RKO (cell line): ENCODE results near the gene CDC42EP3.

Experiments
- DNase-seq: peaks from one replicate; pipeline ENCODE4 v3.0.0-alpha.2; 2016; ENCODE audit warnings: low spot score

The CDC42EP3 gene, protein sequence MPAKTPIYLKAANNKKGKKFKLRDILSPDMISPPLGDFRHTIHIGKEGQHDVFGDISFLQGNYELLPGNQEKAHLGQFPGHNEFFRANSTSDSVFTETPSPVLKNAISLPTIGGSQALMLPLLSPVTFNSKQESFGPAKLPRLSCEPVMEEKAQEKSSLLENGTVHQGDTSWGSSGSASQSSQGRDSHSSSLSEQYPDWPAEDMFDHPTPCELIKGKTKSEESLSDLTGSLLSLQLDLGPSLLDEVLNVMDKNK

DNA sequence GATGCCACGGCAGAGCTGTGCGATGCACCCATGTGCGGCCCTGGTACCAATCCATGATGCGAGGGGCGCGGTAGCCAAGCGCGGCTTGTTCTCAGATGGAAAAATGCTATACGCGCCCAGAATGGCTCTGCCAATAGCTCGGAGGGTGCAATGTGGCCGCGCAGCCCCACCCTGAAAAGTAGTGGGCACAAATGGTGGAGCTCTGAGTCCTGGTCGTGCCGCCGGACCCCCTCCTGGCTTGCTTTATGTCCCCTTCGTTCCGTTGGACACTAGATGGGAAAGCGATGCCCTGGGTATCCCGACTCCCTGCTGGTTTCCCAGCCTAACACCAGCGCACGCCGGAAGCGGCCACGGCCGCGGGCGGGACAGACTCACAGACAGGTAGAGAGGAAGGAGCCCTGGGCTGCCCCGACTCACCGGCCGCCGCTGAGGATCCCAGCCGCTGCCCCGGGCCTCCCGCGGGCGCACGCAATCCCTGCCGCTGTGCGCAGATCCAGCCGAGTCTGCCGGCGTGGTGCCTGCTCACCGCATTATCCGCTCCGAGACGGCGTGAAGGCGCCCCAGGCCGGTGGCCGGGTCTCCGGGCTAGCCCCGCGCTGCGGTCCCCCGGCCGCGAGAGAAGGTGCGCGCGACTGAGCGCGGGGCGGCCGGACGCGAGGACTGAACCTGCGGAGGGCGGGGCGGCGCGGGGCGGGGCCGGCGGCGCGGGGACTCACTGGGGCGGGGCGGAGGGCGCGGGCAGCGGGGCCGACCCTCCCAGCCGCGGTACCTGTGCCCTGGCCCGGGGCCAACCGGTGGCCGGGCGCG lies at the start of gene CDC42EP3:
TSS of gene CDC42EP3 (minus strand) at position 634 of the 807 bp plus-strand sequence. CDS start 25,055 bp downstream, outside the sequence.
- no peak for DNase-seq

DNA sequence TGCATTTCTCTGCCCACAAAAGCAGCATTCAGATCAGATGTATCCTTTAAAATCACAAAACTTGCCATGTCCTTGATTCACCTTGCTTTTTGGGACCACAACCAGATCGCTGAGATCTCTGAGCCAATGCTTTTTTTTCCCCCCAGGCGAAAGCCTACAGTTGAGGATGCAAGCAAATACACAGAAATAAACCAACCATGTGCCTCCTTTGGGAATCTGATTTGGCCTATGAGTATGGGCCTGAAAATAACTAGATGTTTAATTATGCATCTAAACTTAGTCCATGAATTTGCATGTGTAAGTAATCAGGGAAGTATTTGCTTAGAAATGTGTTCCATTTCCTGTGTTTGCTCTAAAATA lies 49.7 kb upstream of the CDC42EP3 start:
- no peak for DNase-seq

DNA sequence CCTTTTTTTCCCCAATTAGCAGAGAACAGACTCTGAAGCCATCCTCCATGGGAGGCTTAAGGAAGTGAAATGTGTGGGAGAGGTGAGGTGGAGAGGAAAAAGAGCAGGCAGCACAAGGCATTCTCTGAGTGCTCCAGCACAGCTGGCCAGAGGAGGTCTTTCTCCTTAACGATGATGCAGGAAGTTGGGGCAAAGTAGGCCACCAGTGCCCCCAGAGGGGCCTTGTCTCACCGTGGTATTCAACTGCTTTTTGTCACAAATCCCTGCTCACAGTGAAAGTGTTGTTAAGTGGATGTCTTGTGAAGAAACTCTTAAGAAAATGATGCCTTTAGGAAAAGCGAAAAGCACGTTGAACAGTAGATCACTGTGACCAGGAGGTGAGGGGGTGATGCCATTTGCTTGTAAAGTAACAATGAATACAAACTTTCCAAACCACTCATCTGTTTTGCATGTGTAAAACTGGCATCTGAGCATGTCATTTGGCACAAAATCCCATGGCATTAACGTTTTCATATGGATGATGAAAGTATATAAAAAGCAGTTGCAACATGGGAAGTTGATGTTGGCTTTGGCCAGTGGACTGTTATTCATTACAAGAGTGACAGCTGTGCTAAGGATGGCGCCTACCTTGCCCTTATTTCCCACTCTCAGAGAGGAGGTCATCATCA lies 49.2 kb upstream of the CDC42EP3 start:
- no peak for DNase-seq

DNA sequence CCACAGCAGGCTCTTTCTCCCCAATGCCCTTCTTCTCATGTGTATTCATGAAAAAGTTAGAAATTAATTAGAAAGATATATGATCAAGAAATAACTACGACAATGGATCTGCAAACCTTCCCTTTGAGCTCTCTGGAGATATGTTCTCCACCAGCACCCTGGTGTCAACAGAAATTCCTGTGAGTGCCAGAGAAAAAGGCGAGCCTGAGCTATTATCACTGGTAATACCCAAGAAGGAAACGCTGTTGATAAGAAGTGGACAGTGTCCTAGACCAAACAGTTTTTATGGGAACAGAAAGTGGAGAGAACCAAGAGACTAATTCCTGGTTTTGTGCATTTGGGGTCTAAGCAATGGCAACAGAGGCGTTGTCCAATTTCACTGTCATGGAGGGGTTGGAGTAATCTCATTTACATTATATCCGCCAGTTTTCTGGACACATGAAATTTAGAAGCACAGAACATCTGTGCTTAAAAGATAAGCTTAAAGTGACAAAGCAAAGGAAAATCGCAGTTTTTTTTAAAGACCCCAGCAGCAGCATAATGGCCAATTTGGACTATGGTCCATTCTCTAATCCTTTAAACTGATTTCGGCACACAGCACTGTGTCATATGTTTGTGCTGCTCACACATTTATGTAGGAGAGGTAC lies 47.2 kb upstream of the CDC42EP3 start:
- DNase-seq: no peak

DNA sequence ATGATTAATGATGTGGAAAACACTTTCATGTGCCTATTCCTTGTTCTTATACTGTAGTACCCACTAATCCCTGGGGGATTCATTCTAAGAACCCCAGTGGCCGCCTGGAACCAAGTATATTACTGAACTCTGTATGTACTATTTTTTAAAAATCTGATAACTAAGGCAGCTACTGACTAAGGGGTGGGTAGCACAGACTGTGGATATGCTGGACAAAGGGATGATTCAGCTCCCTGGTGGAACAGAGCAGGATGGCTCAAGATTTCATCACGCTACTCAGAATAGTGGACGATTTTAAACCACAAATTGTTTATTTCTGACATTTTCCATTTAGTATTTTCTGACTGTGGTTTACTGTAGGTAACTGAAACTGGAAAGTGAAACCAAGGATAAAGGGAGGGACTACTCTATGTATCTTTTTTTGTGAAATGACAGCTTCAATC lies 41.8 kb upstream of the CDC42EP3 start:
- DNase-seq: no peak

DNA sequence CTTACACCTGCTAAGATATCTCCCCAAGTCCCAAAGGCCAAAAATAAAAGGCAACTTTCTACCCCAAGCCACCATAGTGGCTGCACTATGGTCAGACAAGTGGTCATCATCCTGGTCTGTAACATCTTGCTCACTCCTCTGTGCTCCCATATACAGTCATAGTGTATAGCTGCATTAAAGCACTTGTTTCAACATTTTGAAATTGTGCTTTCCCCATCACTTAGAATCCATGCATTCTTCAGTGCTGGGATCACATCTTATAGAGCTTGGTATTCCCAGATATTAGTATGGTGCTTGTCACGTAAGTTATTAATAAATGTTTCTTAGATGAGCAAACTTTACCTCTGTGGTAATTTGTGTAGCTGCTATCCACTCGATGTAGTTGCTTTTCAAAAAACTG lies 40.4 kb upstream of the CDC42EP3 start:
- DNase-seq: no peak

DNA sequence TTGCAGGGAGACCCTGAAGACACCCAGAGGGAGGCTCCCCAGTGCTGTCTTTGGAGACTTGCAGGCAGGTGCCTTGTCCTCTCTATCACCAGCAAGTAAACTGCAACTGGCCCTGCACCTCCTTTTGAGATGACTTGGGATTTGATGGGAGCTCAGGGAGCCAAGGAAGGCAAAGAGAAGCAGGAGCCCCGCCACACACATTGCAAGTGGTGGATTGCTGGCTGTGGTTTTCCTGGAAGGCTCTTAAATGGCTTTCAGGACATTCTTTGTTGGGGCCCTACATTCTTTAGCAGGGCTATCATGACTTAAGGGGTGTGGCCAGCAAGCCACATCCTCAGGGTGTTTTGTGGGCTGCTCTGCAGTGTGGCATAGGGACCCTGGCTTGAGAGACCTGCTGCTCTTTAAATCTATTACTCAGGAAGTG lies 39.9 kb upstream of the CDC42EP3 start:
- DNase-seq: peak; percentile 15

DNA sequence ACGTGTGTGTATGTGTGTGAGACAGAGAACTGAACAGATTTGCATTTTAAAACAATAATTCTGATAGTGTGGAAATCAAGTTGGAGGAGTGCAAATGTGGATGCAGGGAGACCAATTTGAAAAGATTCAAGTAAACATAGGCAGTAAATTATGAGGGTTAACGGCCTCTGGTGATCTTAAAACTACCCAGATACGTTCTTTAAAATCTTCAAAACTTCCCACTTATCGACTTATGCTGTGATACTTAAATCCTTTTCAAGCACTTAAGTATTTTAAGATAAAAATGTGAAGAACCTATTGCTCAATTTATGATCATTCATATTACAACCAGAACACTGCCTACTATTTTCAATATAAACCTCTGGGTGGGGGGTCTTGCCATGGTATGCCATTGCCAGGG lies 37.7 kb upstream of the CDC42EP3 start:
- no peak for DNase-seq

DNA sequence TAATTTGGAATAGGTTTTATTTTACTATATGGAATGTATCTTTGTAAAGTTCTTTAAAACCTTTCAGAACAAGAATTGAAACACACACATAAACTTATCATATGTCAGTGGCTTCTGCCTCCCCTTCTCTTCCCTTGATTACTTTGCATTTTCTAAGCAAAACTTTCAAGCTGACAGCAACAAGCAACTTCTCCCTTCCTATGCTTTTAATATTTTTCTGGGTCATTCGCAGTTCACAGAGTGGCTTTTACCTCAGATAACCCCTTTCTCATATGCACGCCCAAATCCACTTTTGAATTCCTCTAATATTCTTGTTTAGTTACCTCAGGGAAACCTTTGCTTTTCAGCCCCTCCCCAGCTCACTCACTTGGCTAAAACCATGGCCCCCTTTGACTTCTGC lies 36.7 kb upstream of the CDC42EP3 start:
- DNase-seq: no peak

DNA sequence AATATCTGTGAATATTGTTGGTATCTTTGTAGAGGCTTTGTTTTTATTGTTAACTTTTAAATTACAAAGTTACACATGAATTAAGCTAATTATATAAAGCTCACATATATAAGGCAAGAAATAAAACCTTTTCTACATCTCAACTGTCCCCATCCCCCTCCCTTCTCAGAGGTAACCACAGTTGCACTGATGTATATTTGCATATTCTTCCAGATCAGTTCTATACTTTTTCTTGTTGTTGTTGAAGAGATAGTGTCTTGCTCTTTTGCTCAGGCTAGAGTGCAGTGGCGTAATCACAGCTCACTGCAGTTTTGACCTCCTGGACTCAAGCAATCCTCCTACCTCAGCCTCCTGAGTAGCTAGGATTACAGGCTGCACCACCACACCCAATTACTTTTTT lies 36.0 kb upstream of the CDC42EP3 start:
- no peak for DNase-seq

DNA sequence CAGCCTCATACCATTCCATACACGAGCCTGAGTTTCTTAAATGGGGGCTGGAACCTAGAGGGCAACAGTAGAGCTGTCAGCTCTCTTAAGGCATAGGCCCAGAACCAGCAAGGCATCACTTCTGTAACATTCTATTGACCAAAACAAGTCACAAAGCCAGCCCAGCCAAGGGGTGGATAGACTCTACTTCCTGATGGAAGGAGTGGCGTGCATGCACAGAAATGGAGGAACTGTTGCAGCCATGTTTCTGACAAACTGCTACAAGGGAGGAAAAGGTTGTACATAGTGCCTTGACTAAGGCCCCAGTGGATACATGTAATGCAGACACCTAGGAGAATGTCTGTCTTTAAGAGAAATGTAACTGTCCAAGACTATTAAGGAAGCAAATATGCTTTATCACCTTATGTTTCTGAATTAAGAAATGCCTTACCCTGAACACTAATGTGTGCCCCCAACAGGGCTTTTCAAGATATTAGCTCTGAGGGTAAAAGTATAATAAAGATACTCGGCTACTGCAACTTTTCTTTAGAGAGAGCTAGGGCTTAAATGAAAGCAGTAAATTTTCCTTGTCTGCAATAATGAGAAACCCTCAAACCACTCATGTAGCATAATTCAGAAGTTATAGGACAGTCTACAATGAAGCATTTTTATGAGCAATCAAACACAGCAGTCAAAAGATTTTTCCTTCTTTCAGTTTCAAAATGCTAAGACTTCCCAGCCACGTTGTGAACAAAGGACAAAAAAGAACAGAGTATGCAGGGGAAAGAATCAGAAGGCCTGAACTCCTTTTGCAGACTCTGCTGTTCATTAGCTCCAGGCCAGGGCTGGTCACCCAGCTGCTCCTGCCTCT lies 35.1 kb upstream of the CDC42EP3 start:
- no peak for DNase-seq

DNA sequence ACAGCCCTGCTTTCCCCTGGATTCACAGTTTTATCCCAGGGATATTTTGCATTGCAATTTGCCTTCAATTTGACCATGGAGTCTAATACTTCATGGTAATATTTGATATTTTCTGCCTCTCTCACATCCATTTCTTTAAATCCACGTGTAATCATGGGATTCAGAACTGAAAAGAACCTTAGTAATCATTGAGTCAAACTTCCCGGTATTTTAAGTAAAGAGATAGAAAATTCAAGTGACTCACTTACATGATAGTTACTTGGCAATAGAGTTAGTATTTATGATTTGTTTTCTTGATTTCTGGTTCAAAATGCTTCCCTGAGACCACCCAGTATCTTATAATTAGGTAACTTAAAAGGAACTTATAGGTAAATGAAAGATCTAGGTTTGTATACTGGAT lies 33.7 kb upstream of the CDC42EP3 start:
- DNase-seq: no peak

DNA sequence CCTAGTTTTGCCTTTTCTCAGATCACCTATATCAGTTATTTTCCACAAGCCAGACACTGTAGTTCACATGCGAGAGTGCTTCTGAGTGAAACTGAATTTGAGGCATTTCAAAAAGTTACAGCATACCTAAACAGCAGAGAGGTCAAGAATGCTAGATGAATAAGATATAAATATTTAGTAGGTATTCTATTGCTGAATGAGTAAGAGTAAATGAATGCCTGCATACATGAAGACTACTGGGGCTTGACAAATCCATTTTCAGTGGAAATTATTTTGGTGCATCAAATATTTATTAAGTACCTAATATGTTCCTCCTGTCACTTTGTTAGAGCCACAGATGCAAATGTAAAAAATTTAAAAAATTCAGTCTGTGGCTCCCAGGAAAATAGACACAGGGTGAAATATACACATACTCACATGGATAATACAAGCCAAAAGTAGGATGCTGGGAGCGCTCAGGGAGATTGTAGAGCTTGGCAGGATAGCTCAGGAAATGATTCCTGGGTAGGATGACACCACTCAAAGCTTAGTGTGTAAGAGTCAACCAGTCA lies 27.6 kb upstream of the CDC42EP3 start:
- no peak for DNase-seq

DNA sequence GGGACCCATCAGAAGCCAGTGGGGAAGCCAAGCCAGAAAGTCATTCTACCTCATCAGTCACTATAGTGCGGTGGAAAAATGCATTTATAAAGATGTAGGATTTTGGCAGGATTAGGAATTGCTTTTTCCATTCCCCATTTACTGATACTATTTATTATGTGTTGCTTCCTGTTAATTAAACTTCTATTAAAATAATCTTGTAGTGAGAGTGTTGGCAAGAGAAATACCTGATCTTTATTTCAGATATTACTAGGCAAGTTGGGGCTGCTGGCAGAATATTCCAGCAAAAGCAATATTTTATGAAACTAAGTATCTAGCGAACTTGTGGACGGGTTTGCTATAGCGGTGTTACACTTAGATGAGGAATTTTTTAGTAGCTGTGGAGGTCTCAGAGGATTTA lies 23.9 kb upstream of the CDC42EP3 start:
- no peak for DNase-seq

DNA sequence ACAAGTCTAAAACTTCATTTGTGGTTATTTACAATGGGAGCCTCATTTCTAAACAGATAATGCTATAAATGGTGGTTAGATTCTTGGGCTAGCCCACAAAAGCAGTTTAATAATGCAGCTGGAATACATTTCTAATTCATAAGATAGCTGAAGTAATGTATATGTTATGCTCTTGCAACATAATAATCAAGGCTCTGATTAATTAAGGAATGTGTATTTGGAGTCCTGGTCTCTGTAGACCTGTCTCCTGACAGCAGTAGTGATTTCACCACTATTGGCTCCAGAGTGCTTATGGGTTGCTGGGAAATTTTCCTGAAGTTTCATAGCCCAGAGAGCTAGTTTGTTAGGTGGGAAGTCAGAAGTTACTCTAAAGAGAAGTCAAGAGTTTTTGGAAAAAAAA lies 21.3 kb upstream of the CDC42EP3 start:
- DNase-seq: no peak

DNA sequence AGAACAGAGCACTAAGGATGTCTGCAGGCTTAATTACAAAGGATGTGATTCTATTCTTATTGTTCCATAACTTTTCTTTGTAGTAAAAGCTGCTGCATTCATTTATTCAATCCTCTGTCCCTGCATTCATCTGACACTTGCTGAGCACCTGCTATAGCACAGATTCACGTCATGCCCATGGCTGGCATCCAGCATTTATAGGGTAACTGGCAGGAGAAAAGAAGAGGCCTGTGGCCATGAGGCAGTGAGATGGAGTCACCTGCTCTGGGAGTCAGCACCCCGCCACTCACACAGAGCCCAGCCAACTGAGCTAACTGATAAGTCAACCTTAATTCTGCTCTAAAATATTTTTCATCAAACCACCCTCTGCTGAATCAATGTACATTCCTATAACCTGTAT lies 18.3 kb upstream of the CDC42EP3 start:
- no peak for DNase-seq

DNA sequence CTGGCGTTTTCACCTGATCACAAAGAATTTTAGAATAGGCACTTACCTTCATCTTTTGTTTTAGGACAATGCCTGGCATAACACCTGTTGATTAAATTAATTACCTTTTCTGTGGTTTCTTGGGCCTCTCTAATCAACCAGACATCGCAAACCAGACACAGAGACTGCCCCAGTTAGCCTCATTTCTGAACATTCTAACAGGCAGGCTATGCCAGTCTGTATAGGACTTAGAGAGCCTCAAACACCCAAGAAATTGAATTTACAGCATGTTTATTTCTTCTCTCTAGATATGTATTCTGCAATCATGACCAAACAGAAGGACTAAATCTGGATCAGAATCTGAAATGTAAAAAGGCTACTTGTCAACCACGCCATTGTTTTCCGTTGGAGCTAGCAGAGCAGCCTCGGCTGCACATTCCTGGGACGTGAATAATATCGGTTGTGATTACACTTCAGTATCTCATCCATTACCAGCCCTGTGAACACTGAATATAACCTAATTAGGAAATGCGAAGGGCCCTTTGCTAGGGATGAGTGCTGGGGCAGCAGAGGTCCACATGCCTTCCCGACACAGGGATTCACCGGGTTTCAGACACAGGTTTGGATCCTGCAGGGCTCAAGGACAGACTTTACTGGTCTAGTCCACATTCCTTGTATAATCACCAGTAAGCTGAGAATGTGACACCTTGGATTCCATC lies 17.5 kb upstream of the CDC42EP3 start:
- DNase-seq: no peak

DNA sequence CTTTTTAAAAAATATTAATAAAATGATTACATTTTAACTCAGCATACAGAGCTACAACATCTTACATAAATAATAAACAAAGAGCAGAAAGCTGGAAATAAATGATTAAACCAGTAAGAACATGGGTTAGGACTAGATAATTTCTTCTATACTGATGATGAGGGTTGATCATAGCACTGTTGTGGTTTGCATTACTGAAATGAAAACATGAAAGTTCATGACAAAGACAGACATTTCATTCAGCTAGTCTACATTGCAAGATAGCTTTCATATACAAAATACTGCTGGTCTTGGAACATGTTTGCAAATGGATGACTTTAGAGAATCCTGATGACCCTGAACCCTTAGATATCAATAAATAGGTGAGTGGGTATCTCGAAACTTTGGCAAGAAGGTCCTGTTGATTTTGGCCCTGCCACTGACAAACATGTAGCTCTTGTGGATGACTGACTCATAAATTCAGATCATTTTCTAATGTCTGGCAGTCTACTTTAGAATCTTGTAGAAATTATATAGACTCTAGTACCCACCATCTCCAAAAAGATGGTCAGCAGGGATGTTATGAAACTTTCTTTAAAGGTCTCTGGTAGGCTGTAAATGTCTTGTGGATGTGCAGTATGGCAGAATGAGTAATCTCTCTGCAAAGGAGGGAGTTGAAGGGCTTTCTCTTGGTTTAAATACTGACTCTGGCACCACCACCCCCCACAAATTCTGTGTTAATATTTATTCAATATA lies 15.5 kb upstream of the CDC42EP3 start:
- DNase-seq: no peak

DNA sequence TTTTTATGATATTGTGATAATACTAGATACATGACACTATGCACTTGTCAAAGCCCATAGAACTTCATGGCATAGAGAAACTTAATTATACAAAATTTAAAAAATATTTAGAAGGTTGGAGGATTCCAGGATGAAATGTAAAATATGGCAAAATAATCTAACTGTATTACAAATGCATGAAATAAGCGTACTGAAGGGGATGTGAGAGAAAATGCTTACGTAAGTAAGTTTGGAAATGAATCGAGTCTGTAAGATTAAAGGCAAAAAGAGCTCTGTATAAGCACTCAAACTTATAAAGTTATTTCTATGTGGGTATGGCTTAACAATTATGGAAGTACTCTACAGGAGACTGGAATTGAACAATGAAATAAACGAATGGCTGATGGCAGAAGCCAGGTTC lies 13.4 kb upstream of the CDC42EP3 start:
- no peak for DNase-seq
